HK-2 (cell line): ENCODE results near the gene WWC2.
"Not testable (repeated sequence)": the region's sequence is repeated elsewhere in the genome, so short reads cannot be mapped to it uniquely, and the experiment has no call there.

Source experiments
- DNase-seq: peaks from one replicate; pipeline ENCODE4 v3.0.0-alpha.2; 2018; ENCODE audit not compliant: unreplicated experiment

Gene WWC2

GRCh38 chr4:183100827-183101226, 1.8 kb downstream of the WWC2 start:
- peak; percentile 10 for DNase-seq

- DNase-seq: no peak
Measured at GRCh38 chr4:183101956-183102480, 3.0 kb downstream of the WWC2 start.

GRCh38 chr4:183105092-183105491, 6.0 kb downstream of the WWC2 start:
- no peak for DNase-seq

- no peak for DNase-seq
Measured at GRCh38 chr4:183106839-183107238, 7.8 kb downstream of the WWC2 start.

- DNase-seq: no peak
Measured at GRCh38 chr4:183107891-183108459, 8.9 kb downstream of the WWC2 start.

- no peak for DNase-seq
Measured at GRCh38 chr4:183110244-183110643, 11.2 kb downstream of the WWC2 start.

GRCh38 chr4:183111452-183111885, 12.4 kb downstream of the WWC2 start:
- no peak for DNase-seq

- no peak for DNase-seq
Measured at GRCh38 chr4:183118141-183118540, 19.1 kb downstream of the WWC2 start.

GRCh38 chr4:183118585-183118984, 19.5 kb downstream of the WWC2 start:
- DNase-seq: peak; percentile 46

- DNase-seq: not testable (repeated sequence)
Measured at GRCh38 chr4:183121660-183122059, 22.6 kb downstream of the WWC2 start.

GRCh38 chr4:183124228-183124627, 25.2 kb downstream of the WWC2 start:
- no peak for DNase-seq

GRCh38 chr4:183124865-183125264, 25.8 kb downstream of the WWC2 start:
- no peak for DNase-seq

- DNase-seq: no peak
Measured at GRCh38 chr4:183129125-183129524, 30.1 kb downstream of the WWC2 start.

- no peak for DNase-seq
Measured at GRCh38 chr4:183129675-183130074, 30.6 kb downstream of the WWC2 start.

GRCh38 chr4:183130328-183131155, 31.5 kb downstream of the WWC2 start:
- DNase-seq: no peak

- no peak for DNase-seq
Measured at GRCh38 chr4:183132081-183132480, 33.0 kb downstream of the WWC2 start.

GRCh38 chr4:183132865-183133264, 33.8 kb downstream of the WWC2 start:
- DNase-seq: no peak

- DNase-seq: no peak
Measured at GRCh38 chr4:183136855-183137254, 37.8 kb downstream of the WWC2 start.

GRCh38 chr4:183139058-183139750, 40.1 kb downstream of the WWC2 start:
- no peak for DNase-seq

- no peak for DNase-seq
Measured at GRCh38 chr4:183139972-183140570, 41.0 kb downstream of the WWC2 start.

- no peak for DNase-seq
Measured at GRCh38 chr4:183140911-183141320, 41.9 kb downstream of the WWC2 start.

GRCh38 chr4:183141997-183142396, 42.9 kb downstream of the WWC2 start:
- no peak for DNase-seq
